Ascending aorta (tissue), 2 donors: ENCODE measurements around the gene SMIM3. TPM values are rescaled to one million over a fixed set of nuclear protein-coding genes. Genes with fewer than 3 reads are reported as not detected.
A peak's percentile ranks its signal among the peaks of the same experiment; 100 is the strongest.

Source experiments
- DNase-seq, 2 donors: peaks; one replicate each; pipeline ENCODE4 v3.0.0-alpha.2; 2019; ENCODE audit warnings: low spot score in 2 of 2
- H3K27ac ChIP-seq, 2 donors: fragments of 200-600 bp; sonication (generic); one replicate each; pipeline ENCODE4 v1.5.1; 2016 to 2017; ENCODE audit warnings: mild to moderate bottlenecking in 1 of 2
- H3K27me3 ChIP-seq: fragments of 200-600 bp; sonication (generic); one replicate; pipeline ENCODE4 v1.5.1; 2017
- H3K36me3 ChIP-seq, 2 donors: fragments of 200-600 bp; sonication (generic); one replicate each; pipeline ENCODE4 v1.5.1; 2016
- H3K4me1 ChIP-seq, 2 donors: fragments of 200-600 bp; sonication (generic); one replicate each; pipeline ENCODE4 v1.5.1; 2016 to 2017; ENCODE audit warnings: mild to moderate bottlenecking in 1 of 2
- H3K4me3 ChIP-seq, 2 donors: fragments of 200-600 bp; sonication (generic); one replicate each; pipeline ENCODE4 v1.5.1; 2016 to 2017; ENCODE audit warnings: mild to moderate bottlenecking in 1 of 2
- H3K9me3 ChIP-seq, 2 donors: fragments of 200-600 bp; sonication (generic); one replicate each; pipeline ENCODE4 v1.5.1; 2016
- intact Hi-C: fragments of 100-400 bp; cut with DNase I; formaldehyde crosslinking; loops from one replicate; pipeline ENCODE4 v1.15.1; 2023
- total RNA-seq: library from RNA; depleted of rRNA; stranded (reverse); fragments of >200 nt; gene quantifications from one replicate; pipeline ENCODE4 v1.1.0, GENCODE V29; 2016
- TF ChIP-seq, protein P1 (sequence below), 3 experiments: fragments of 200-600 bp in 2 of 3; fragments of 450-650 bp in 1 of 3; sonication (generic) in 2 of 3; IDR thresholded peaks; one replicate each; pipeline ENCODE4 v1.5.1; 2016 to 2019; ENCODE audit warnings: antibody characterized with exemption in 3 of 3, mild to moderate bottlenecking in 1 of 3, moderate library complexity in 1 of 3

Gene SMIM3
- total RNA-seq, 1 donor from 2014 or later, result 52.4 TPM

DNA sequence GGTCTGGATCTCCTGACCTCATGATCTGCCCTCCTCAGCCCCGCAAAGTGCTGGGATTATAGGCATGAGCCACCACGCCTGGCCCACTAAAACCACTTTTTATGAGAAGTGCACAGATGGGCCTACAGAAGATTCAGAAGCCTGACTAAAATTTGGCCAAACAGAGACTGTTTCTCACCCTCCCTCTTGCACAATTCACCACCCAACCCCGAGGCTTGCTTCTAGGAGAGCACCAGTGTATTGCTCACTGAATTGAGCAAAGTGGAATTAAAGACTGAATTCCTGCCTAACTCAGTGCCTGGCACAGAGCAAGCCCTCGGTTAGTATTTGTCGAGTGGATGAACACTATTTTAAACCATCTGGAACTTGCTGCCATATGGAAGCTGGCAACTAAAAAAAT, 16.3 kb upstream of the SMIM3 start:
- Histone ChIP-seq H3K36me3 (no peaks in the 10 kb centered on the region), H3K9me3 (no peaks in the 10 kb centered on the region), H3K27me3 (no peaks in the 10 kb centered on the region), H3K27ac (peak overlapping the region in 1 of 2 donors; percentile 63), H3K4me3 (no peak overlapping the region), H3K4me1 (peaks cover 3 to 15% of the 10 kb centered on the region in 2 donors)
- no peak for DNase-seq
- intact Hi-C loops, result no loop called here
- TF ChIP-seq, protein P1, sequence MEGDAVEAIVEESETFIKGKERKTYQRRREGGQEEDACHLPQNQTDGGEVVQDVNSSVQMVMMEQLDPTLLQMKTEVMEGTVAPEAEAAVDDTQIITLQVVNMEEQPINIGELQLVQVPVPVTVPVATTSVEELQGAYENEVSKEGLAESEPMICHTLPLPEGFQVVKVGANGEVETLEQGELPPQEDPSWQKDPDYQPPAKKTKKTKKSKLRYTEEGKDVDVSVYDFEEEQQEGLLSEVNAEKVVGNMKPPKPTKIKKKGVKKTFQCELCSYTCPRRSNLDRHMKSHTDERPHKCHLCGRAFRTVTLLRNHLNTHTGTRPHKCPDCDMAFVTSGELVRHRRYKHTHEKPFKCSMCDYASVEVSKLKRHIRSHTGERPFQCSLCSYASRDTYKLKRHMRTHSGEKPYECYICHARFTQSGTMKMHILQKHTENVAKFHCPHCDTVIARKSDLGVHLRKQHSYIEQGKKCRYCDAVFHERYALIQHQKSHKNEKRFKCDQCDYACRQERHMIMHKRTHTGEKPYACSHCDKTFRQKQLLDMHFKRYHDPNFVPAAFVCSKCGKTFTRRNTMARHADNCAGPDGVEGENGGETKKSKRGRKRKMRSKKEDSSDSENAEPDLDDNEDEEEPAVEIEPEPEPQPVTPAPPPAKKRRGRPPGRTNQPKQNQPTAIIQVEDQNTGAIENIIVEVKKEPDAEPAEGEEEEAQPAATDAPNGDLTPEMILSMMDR (IDR thresholded peaks at IDR 0.05), result no peak

DNA sequence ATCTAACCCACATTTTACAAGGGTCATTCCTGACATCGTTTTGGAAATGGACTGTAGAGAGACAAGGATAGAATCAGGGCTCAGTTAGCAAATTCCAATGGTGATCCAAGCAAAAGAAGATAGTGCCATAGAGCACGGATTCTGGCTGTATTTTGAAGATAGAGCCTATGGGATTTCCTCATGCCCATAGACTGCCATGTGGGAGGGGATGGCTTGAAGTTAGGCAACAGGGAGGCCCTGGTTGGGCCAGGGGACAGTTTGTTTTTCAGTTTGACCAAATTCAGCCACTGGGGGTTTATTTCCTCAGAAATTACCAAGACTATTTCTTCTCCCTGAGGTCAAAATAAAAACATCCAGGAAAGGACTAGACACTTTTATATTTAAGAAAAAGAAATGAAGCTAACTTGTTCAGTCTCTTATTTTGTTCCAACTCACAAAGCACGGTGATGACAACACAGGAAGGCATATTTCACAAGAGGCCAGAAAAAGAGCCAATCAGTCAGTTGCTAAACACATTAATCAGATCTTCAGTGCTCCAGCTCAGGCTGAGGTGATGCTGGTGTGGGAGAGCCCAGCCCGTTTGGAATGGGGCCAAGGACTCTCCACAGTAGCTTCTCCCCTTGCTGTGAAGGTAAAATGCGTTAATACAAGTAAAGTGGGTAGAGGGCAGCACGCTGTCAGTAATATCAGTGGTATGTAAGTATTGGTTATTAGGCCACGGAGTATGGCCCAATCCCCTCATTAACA, 15.4 kb upstream of the SMIM3 start:
- intact Hi-C loops, result no loop called here
- Histone ChIP-seq H3K36me3 (no peaks in the 10 kb centered on the region), H3K9me3 (no peaks in the 10 kb centered on the region), H3K4me3 (no peak overlapping the region), H3K27ac (peak overlapping the region; percentile 29 to 63), H3K27me3 (no peaks in the 10 kb centered on the region), H3K4me1 (peaks cover 0 to 7% of the 10 kb centered on the region in 2 donors)
- TF ChIP-seq, protein P1 (IDR thresholded peaks at IDR 0.05), result no peak
- DNase-seq, result peak in 1 of 2 donors; percentile 82

DNA sequence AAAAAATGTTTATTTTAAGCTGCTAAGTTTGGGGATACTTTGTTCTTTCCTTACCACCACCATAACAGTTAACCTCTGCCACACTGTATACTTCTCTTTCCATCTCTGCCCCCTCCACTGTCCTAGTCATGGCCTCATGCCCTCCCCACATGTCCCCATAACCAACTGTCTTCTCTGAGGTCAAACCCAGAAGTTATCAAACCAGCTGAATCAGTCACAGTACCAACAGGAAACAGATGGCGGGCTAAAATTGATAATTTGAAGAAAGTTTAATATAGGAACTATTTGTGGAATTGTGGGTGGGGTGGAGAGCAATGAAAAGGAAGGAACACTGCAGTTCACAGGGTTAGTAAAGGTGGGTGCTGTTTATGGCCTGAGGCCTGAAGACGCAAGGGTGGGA, 14.0 kb upstream of the SMIM3 start:
- TF ChIP-seq, protein P1 (IDR thresholded peaks at IDR 0.05), result no peak
- no peaks in the 10 kb centered on the region for H3K36me3 ChIP-seq
- H3K9me3 ChIP-seq, result no peaks in the 10 kb centered on the region
- intact Hi-C loops, result no loop called here
- peaks cover 0 to 4% of the 10 kb centered on the region in 2 donors for H3K4me1 ChIP-seq
- no peak overlapping the region for H3K4me3 ChIP-seq
- H3K27ac ChIP-seq, result peak overlapping the region in 1 of 2 donors; percentile 29
- no peaks in the 10 kb centered on the region for H3K27me3 ChIP-seq
- DNase-seq, result no peak

DNA sequence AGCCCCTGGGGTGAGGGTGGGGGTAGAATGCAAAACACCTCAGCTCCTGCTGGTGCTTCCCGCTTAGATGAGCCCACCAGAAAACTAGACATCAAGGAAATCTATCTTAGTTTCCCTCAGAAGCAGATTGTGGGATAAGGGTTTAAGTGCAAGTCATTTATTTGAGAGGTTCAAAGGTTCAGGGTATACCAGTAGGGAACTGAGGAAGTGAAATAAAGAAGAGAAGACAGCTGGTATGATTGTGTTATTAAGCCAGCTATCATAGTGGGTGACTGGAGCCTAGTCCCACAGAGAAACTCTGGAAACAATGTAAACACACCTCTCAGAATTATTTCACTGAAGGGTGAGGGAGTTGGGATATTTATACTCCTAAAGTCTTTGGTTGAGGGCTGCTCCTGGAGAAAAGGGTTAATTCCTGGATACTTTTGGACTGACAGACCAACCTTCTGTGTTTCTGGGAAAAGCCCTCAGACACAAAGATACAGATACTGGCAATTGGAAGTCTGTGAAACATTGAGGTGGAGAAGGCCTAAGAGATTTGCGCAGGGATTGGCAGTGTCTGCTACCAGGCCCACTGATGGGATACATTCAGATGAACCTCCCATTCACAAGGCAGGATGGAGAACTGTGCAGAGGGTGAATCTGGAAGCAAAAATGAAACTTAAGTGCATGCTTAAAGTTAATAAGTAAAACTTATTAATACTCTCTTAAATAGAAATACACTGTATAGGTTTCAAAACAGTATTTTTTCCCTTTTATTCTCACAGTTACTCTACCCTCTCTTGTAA, 13.4 kb upstream of the SMIM3 start:
- H3K27me3 ChIP-seq, result no peaks in the 10 kb centered on the region
- TF ChIP-seq, protein P1 (IDR thresholded peaks at IDR 0.05), result no peak
- H3K4me1 ChIP-seq, result peaks cover 0 to 4% of the 10 kb centered on the region in 2 donors
- H3K9me3 ChIP-seq, result no peaks in the 10 kb centered on the region
- H3K4me3 ChIP-seq, result no peak overlapping the region
- no peaks in the 10 kb centered on the region for H3K36me3 ChIP-seq
- no peak overlapping the region for H3K27ac ChIP-seq
- intact Hi-C loops, result no loop called here
- DNase-seq, result no peak

DNA sequence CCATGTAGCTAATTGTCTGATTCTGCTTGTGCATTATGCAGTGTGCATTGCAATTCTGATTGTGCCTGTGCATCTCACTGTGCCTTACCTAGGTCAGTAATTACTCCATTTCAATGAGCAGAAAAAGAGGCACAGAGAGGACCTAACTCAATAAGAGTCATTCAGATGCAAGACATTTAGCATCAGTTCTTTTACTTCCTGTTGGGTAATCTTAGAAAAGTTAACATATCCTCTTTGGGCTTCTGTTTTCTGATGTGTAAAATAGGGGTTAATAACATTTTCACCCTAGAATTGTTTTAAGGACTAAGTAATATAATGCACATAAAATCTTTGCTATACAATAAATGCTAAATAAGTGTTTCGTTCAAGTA, 12.8 kb upstream of the SMIM3 start:
- Histone ChIP-seq H3K36me3 (no peaks in the 10 kb centered on the region), H3K4me3 (no peak overlapping the region), H3K27ac (no peak overlapping the region), H3K27me3 (no peaks in the 10 kb centered on the region), H3K9me3 (no peaks in the 10 kb centered on the region), H3K4me1 (peaks cover 0 to 4% of the 10 kb centered on the region in 2 donors)
- TF ChIP-seq, protein P1 (IDR thresholded peaks at IDR 0.05), result no peak
- intact Hi-C loops, result no loop called here
- DNase-seq, result no peak
